NCI-H2107 (cell line): Measurements from ENCODE around the gene RBX1.

ENCODE experiments used
- DNase-seq: peaks from one replicate; lab custom pipeline; 2025; lab: John Stamatoyannopoulos, UW

The RBX1 gene

GRCh38 chr22:41022470-41023298 lies 71.5 kb downstream of the RBX1 start:
- peak; percentile 73 for DNase-seq
